Thyroid gland (tissue), 4 donors: ENCODE data around the gene SERPINA3. TPM values are rescaled to one million over a fixed set of nuclear protein-coding genes. Genes with fewer than 3 reads are reported as not detected.

Experiments used
- DNase-seq, 2 donors: peaks; one replicate each; pipeline ENCODE4 v3.0.0-alpha.2; 2019
- H3K27ac ChIP-seq, 3 donors: fragments of 200-600 bp; sonication (generic); 1 replicate in 2 of 3; 2 replicates in 1 of 3; pipeline ENCODE4 v1.5.1; 2016 to 2019; ENCODE audit warnings: mild to moderate bottlenecking in 1 of 3, moderate library complexity in 1 of 3
- H3K27me3 ChIP-seq: fragments of 200-600 bp; sonication (generic); one replicate; pipeline ENCODE4 v1.5.1; 2019
- H3K36me3 ChIP-seq, 2 donors: fragments of 200-600 bp; sonication (generic); one replicate each; pipeline ENCODE4 v1.5.1; 2016 to 2019
- H3K4me1 ChIP-seq, 2 donors: fragments of 200-600 bp; sonication (generic); one replicate each; pipeline ENCODE4 v1.5.1; 2017 to 2019
- H3K4me3 ChIP-seq, 3 donors: fragments of 200-600 bp; sonication (generic); replicated peaks in 1 of 3; 1 replicate in 2 of 3; 2 replicates in 1 of 3; pipeline ENCODE4 v1.5.1; 2016; ENCODE audit warnings: mild to moderate bottlenecking in 1 of 3
- H3K9me3 ChIP-seq: fragments of 200-600 bp; sonication (generic); one replicate; pipeline ENCODE4 v1.5.1; 2017
- POLR2A ChIP-seq, 2 donors: fragments of 450-650 bp; IDR thresholded peaks; one replicate each; pipeline ENCODE4 v1.6.1; 2017; ENCODE audit warnings: antibody characterized with exemption in 2 of 2, mild to moderate bottlenecking in 2 of 2, moderate library complexity in 1 of 2
- WGBS, 2 donors: methylation state at CpG; one replicate each; pipeline ENCODE4 v1.1.5; 2017; 5-methylcytosine and 5-hydroxymethylcytosine counted together
- intact Hi-C: fragments of 100-400 bp; cut with DNase I; formaldehyde crosslinking; loops from one replicate; pipeline ENCODE4 v1.15.1; 2023
- total RNA-seq, 4 donors: library from RNA; depleted of rRNA; stranded (reverse); fragments of >200 nt; gene quantifications; one replicate each; pipeline ENCODE4 v1.2.3, GENCODE V29; 2016
- TF ChIP-seq, protein P1 (sequence below), 6 experiments: fragments of 200-600 bp in 3 of 6; fragments of 450-650 bp in 3 of 6; sonication (generic) in 3 of 6; IDR thresholded peaks; one replicate each; pipeline ENCODE4 v1.5.1; 2016 to 2019; ENCODE audit warnings: antibody characterized with exemption in 6 of 6, mild to moderate bottlenecking in 2 of 6, inconsistent platforms in 1 of 6, moderate library complexity in 1 of 6

Gene SERPINA3
- total RNA-seq, 4 donors from 2014 or later, result 16.3 to 200 (median 91.1) TPM

DNA sequence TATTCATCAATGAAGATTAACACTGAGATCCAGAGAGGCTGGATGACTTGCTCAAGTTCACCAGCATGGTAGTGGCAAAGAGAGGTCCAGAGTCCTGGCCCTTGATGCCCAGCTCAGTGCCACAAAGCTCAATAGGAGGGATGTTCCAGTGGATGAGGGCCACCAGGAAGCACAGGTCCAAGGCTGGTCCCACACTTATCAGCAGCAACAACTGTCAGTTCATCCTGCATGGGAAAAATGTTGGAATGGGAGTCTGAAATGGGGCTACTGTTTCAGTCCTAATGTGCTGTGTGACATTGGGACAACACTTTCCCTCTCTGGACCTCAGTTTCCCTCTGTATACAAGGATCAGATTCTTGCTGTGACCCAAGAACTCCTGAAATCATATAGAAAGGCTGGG is 19.7 kb upstream of the SERPINA3 start:
- TF ChIP-seq, protein P1, sequence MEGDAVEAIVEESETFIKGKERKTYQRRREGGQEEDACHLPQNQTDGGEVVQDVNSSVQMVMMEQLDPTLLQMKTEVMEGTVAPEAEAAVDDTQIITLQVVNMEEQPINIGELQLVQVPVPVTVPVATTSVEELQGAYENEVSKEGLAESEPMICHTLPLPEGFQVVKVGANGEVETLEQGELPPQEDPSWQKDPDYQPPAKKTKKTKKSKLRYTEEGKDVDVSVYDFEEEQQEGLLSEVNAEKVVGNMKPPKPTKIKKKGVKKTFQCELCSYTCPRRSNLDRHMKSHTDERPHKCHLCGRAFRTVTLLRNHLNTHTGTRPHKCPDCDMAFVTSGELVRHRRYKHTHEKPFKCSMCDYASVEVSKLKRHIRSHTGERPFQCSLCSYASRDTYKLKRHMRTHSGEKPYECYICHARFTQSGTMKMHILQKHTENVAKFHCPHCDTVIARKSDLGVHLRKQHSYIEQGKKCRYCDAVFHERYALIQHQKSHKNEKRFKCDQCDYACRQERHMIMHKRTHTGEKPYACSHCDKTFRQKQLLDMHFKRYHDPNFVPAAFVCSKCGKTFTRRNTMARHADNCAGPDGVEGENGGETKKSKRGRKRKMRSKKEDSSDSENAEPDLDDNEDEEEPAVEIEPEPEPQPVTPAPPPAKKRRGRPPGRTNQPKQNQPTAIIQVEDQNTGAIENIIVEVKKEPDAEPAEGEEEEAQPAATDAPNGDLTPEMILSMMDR (IDR thresholded peaks at IDR 0.05), result no peak
- TF ChIP-seq POLR2A (IDR thresholded peaks at IDR 0.05), result no peak
- H3K9me3 ChIP-seq, result no peaks in the 10 kb centered on the region
- H3K27ac ChIP-seq, result no peak overlapping the region
- no peaks in the 10 kb centered on the region for H3K27me3 ChIP-seq
- no peak for DNase-seq
- no peak overlapping the region for H3K4me3 ChIP-seq
- intact Hi-C loops, result no loop called here
- no peaks in the 10 kb centered on the region for H3K36me3 ChIP-seq
- no peaks in the 10 kb centered on the region for H3K4me1 ChIP-seq

DNA sequence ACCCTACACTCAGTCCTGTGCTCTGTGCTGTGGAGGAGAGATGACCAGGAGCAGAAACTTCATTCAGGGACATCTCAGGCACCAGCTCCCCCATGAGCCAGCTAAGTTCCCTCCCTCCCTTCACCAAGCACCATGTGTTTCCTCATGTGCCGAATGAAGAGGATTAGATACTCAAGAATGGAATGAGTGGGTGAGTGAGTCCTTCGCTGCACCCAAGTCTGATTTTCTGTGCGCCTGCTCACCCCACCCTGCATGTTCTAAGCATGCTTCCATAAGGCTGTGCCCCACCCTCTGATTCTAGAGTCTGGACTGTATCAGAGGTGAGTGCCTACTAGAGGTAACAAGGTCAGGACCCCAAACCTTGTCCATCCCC is 18.8 kb upstream of the SERPINA3 start:
- intact Hi-C loops, result no loop called here
- Histone ChIP-seq H3K36me3 (no peaks in the 10 kb centered on the region), H3K4me3 (no peak overlapping the region), H3K4me1 (no peaks in the 10 kb centered on the region), H3K9me3 (no peaks in the 10 kb centered on the region), H3K27me3 (no peaks in the 10 kb centered on the region), H3K27ac (no peak overlapping the region)
- TF ChIP-seq, protein P1 (IDR thresholded peaks at IDR 0.05), result no peak
- TF ChIP-seq POLR2A (IDR thresholded peaks at IDR 0.05), result no peak
- no peak for DNase-seq
- 67 to 93% methylated on average over 3 of the region's 3 CpGs for WGBS, 2 donors

DNA sequence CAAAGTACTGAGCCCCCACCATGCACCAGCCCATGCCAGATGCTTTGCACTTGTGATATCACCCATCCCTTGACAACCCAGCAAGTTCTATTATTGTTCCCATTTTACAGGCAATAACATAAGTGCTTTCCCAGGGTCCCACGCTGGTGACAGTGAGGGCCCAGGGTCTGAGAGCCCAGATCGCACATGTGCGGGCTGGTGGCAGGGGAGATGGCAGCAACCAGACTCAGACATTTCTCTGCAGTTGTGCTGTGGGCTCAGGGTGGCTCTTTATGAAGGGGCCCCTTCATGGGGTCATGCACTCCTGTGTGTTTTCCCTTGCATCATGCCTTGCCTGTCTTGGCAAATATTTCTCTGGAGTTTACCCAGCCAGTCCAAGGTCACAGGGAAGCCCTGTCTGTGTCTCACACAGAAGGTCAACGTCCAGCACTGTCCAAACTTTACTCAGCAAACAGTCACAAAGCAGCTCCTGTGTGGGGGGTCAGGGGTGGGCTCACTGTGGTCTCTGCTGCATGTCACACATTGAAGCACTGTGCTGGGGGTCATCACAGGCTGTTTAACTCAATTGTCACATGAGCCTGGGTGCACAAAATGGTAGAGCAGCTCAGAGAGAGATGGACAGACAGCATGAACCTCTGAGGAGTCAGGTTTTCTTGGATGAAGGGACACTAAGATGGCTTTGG is 18.3 kb upstream of the SERPINA3 start:
- H3K4me3 ChIP-seq, result no peak overlapping the region
- H3K9me3 ChIP-seq, result no peaks in the 10 kb centered on the region
- intact Hi-C loops, result no loop called here
- no peak overlapping the region for H3K27ac ChIP-seq
- no peak for DNase-seq
- TF ChIP-seq POLR2A (IDR thresholded peaks at IDR 0.05), result no peak
- TF ChIP-seq, protein P1 (IDR thresholded peaks at IDR 0.05), result no peak
- H3K27me3 ChIP-seq, result no peaks in the 10 kb centered on the region
- WGBS, 2 donors, result 83% methylated on average over 4 of the region's 4 CpGs
- H3K4me1 ChIP-seq, result peaks cover 0 to 5% of the 10 kb centered on the region in 2 donors
- no peaks in the 10 kb centered on the region for H3K36me3 ChIP-seq

DNA sequence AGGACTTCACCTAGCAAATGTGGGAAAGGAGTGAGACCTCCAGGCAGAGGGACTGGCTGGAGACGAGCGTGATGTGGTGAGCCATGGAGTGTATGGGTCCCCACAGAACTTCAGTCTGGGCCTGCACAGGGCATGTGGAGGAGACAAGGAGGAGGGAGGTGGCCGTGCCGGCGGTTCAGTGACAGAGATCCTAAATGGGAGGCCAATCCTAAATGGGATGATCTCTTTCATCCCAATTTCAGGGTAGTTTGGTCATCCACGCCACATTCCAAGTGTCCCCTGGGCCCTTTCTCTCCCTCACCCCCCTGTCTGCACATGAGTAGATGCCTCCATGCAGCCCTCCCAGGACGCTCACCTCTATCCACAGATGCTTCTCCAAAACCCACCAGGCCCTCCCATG is 17.8 kb upstream of the SERPINA3 start:
- TF ChIP-seq, protein P1 (IDR thresholded peaks at IDR 0.05), result no peak
- no peak for TF ChIP-seq POLR2A (IDR thresholded peaks at IDR 0.05)

DNA sequence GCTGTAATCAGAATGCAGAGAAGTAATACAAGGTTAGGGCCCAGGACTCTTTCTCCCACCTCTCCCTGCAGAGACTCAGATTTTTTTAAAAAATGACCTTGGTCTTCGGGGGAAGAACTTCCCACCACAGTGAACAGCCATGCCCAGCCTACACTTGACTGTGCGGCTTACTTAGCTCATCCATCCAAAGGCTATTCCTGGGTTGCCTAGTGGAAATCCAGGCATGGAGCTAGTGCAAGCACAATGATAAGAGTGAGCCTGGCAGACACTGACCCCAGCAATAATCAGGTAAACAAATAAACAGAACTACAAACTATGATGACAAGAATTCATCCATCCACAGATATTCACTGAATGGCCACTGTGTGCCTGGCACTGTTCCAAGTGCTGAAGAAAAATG is 16.3 kb upstream of the SERPINA3 start:
- no peak for DNase-seq

More for the DNA sequence above, 17.8 kb upstream of the SERPINA3 start:
- Histone ChIP-seq H3K4me1 (peaks cover 0 to 10% of the 10 kb centered on the region in 2 donors), H3K27ac (no peak overlapping the region), H3K27me3 (no peaks in the 10 kb centered on the region), H3K4me3 (no peak overlapping the region), H3K36me3 (no peaks in the 10 kb centered on the region), H3K9me3 (no peaks in the 10 kb centered on the region)
- DNase-seq, result no peak
- intact Hi-C loops, result no loop called here
- 94 to 96% methylated on average over 7 of the region's 7 CpGs for WGBS, 2 donors

More for the DNA sequence above, 16.3 kb upstream of the SERPINA3 start:
- peaks cover 0 to 20% of the 10 kb centered on the region in 2 donors for H3K4me1 ChIP-seq
- no peaks in the 10 kb centered on the region for H3K9me3 ChIP-seq
- no peak overlapping the region for H3K27ac ChIP-seq
- intact Hi-C loops, result no loop called here
- no peaks in the 10 kb centered on the region for H3K36me3 ChIP-seq
- no peak for TF ChIP-seq POLR2A (IDR thresholded peaks at IDR 0.05)
- H3K27me3 ChIP-seq, result no peaks in the 10 kb centered on the region
- 43 to 50% methylated on average over 2 of the region's 2 CpGs for WGBS, 2 donors
- no peak overlapping the region for H3K4me3 ChIP-seq
